Activated CD8-positive, alpha-beta memory T cell treated with anti-CD3 and anti-CD28 coated beads, Interleukin-2, amount 50 U/mL, for 1 hour (primary cell): Measurements from ENCODE around the gene ZDHHC14.
"Not testable (repeated sequence)": the region's sequence is repeated elsewhere in the genome, so short reads cannot be mapped to it uniquely, and the experiment has no call there.

ENCODE experiments used
- DNase-seq: peaks from one replicate; pipeline ENCODE4 v3.0.0-alpha.2; 2020; ENCODE audit errors: extremely low read depth

Gene ZDHHC14

GRCh38 chr6:157445277-157446009, 64.5 kb downstream of the ZDHHC14 start:
- no peak for DNase-seq

GRCh38 chr6:157447735-157448134, 66.7 kb downstream of the ZDHHC14 start:
- DNase-seq, result no peak

GRCh38 chr6:157449610-157450009, 68.6 kb downstream of the ZDHHC14 start:
- DNase-seq, result no peak

- DNase-seq, result no peak
These were observed 70.1 kb downstream of the ZDHHC14 start for GRCh38 chr6:157450931-157451742.

- no peak for DNase-seq
These were observed 71.1 kb downstream of the ZDHHC14 start for GRCh38 chr6:157452096-157452495.

GRCh38 chr6:157453131-157453530, 72.1 kb downstream of the ZDHHC14 start:
- no peak for DNase-seq

- DNase-seq, result no peak
These were observed 73.0 kb downstream of the ZDHHC14 start for GRCh38 chr6:157453978-157454377.

GRCh38 chr6:157454762-157455714, 74.0 kb downstream of the ZDHHC14 start:
- DNase-seq, result no peak

- DNase-seq, result no peak
These were observed 74.9 kb downstream of the ZDHHC14 start for GRCh38 chr6:157455731-157456523.

GRCh38 chr6:157456524-157456829, 75.5 kb downstream of the ZDHHC14 start:
- DNase-seq, result no peak

- no peak for DNase-seq
These were observed 76.8 kb downstream of the ZDHHC14 start for GRCh38 chr6:157457787-157458186.

- DNase-seq, result no peak
These were observed 78.3 kb downstream of the ZDHHC14 start for GRCh38 chr6:157459327-157459726.

- no peak for DNase-seq
These were observed 79.4 kb downstream of the ZDHHC14 start for GRCh38 chr6:157460182-157460999.

- no peak for DNase-seq
These were observed 80.3 kb downstream of the ZDHHC14 start for GRCh38 chr6:157461000-157461915.

- DNase-seq, result no peak
These were observed 82.2 kb downstream of the ZDHHC14 start for GRCh38 chr6:157462956-157463742.

GRCh38 chr6:157463743-157464135, 82.7 kb downstream of the ZDHHC14 start:
- DNase-seq, result not testable (repeated sequence)

GRCh38 chr6:157464653-157465535, 83.9 kb downstream of the ZDHHC14 start:
- no peak for DNase-seq

- no peak for DNase-seq
These were observed 85.3 kb downstream of the ZDHHC14 start for GRCh38 chr6:157466342-157466648.
